NCI-H2107 (cell line): Measurements from ENCODE around the gene LDB3.
A peak's percentile ranks its signal among the peaks of the same experiment; 100 is the strongest.

Source experiments
- DNase-seq: peaks from one replicate; lab custom pipeline; 2025; lab: John Stamatoyannopoulos, UW

Gene LDB3

GRCh38 chr10:86706401-86706841 is 38.1 kb downstream of the LDB3 start:
- no peak for DNase-seq

- no peak for DNase-seq
These were observed 38.7 kb downstream of the LDB3 start for GRCh38 chr10:86706977-86707376.

GRCh38 chr10:86707505-86707904 is 39.2 kb downstream of the LDB3 start:
- DNase-seq = no peak

- no peak for DNase-seq
These were observed 39.9 kb downstream of the LDB3 start for GRCh38 chr10:86708068-86708782.

GRCh38 chr10:86708783-86709380 is 40.6 kb downstream of the LDB3 start:
- DNase-seq = no peak

- no peak for DNase-seq
These were observed 41.3 kb downstream of the LDB3 start for GRCh38 chr10:86709396-86710185.

GRCh38 chr10:86710987-86711512 is 42.7 kb downstream of the LDB3 start:
- peak; percentile 43 for DNase-seq

- no peak for DNase-seq
These were observed 43.4 kb downstream of the LDB3 start for GRCh38 chr10:86711513-86712316.

GRCh38 chr10:86712317-86712707 is 44.0 kb downstream of the LDB3 start:
- DNase-seq = no peak

GRCh38 chr10:86715156-86715795 is 47.0 kb downstream of the LDB3 start:
- no peak for DNase-seq

- DNase-seq = no peak
These were observed 47.5 kb downstream of the LDB3 start for GRCh38 chr10:86715836-86716235.

- no peak for DNase-seq
These were observed 48.2 kb downstream of the LDB3 start for GRCh38 chr10:86716466-86716865.

- DNase-seq = no peak
These were observed 50.2 kb downstream of the LDB3 start for GRCh38 chr10:86718556-86718955.

GRCh38 chr10:86721232-86721631 is 52.9 kb downstream of the LDB3 start:
- no peak for DNase-seq

GRCh38 chr10:86723009-86723408 is 54.7 kb downstream of the LDB3 start:
- no peak for DNase-seq

- no peak for DNase-seq
These were observed 56.1 kb downstream of the LDB3 start for GRCh38 chr10:86724445-86724844.

- DNase-seq = no peak
These were observed 57.8 kb downstream of the LDB3 start for GRCh38 chr10:86725980-86726676.

GRCh38 chr10:86726677-86726999 is 58.3 kb downstream of the LDB3 start:
- DNase-seq = no peak

GRCh38 chr10:86727470-86727869 is 59.2 kb downstream of the LDB3 start:
- no peak for DNase-seq

GRCh38 chr10:86728056-86728455 is 59.7 kb downstream of the LDB3 start:
- DNase-seq = no peak

- no peak for DNase-seq
These were observed 61.4 kb downstream of the LDB3 start for GRCh38 chr10:86729677-86730076.
